HG02759 (cell line): ENCODE results near the gene KIR3DL3.
"Not testable (repeated sequence)": the region's sequence is repeated elsewhere in the genome, so short reads cannot be mapped to it uniquely, and the experiment has no call there.

Source experiments
- ATAC-seq: cut with Tn5 transposase; IDR thresholded peaks from one replicate; pipeline ENCODE4 v1.9.1; 2021; ENCODE audit warnings: mild to moderate bottlenecking, moderate library complexity; ENCODE audit not compliant: unreplicated experiment

Gene KIR3DL3

DNA sequence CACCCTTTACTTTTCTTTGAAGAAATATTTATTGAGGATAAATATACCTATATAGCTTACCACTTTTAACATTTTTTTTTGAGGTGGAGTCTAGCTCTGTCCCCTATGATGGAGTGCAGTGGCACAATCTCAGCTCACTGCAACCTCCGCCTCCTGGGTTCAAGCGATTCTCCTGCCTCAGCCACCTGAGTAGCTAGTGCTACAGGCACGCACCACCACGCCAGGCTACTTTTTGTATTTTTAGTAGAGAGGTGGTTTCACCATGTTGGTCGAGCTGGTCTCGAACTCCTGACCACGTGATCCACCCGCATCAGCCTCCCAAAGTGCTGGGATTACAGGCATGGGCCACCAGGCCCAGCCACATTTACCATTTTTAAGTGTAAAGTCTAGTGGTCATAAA, 51.6 kb downstream of the KIR3DL3 start:
- ATAC-seq, result not testable (repeated sequence)

DNA sequence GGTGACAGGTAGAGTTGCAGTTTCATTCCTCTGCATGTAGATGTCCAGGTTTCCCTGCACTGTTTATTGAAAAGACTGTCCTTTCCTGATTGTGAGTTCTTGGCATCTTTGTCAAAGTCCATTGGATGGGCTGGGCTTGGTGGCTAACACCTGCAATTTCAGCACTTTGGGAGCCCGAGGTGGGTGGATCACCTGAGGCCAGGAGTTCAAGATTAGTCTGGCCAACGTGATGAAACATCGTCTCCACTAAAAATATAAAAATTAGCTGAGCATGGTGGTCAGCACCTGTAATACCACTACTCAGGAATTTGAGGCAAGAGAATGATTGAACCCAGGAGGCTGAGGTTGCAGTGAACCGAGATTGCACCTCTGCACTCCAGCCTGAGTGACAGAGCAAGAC, 53.6 kb downstream of the KIR3DL3 start:
- ATAC-seq, result not testable (repeated sequence)

DNA sequence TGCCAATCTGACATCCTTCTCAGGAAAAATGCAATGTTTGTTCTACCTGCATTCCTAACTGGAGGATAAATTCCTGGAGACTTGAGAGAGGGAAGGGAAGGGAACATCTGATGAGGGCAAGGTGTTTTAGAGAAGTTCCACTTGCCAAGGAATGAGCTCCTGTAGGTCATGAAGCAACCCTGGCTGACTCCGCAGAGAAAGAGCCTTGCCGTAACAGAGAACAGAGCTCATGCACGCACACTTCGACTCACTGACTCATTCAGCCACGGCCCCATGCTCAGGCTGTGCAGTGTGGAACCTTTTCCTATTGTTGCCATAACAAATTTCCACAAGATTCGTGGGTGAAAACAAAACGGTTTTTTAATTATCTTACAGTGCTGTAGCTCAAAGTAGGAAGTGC, 54.7 kb downstream of the KIR3DL3 start:
- ATAC-seq, result not testable (repeated sequence)

DNA sequence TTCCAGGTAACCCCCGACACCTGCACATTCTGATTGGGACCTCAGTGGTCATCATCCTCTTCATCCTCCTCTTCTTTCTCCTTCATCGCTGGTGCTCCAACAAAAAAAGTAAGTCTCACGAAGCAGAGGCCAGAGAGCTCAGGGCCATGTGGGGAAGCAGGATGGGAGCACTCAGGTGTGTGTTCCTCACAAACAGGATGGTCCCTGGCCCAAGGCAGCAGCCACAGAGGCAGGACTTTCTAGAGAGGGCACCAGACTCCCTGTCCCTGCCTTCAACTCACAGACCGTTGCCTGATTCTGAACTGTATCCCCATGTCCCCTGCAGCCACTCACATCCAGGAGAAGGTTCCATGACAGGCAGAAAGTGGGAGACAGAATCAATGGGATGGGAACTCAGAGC, 58.7 kb downstream of the KIR3DL3 start:
- ATAC-seq, result not testable (repeated sequence)
